Calu3 (cell line): ENCODE data around the gene FRMD1. TPM values are rescaled to one million over a fixed set of nuclear protein-coding genes. Genes with fewer than 3 reads are reported as not detected.

ENCODE experiments used
- BruUV-seq: library from RNA; stranded (reverse); fragments of 400-500 nt; replicated peaks from 2 replicates; lab custom pipeline; 2021; lab: Mats Ljungman, UMichigan
- CTCF ChIA-PET: fragments of 300-600 bp; sonication (Branson Sonifier 250); formaldehyde crosslinking; loops from one replicate; lab custom pipeline; 2022; ENCODE audit warnings: antibody characterized with exemption; lab: Charles Lee
- DNase-seq: peaks from one replicate; pipeline ENCODE4 v3.0.0; 2022
- H3K27ac Mint-ChIP-seq: one replicate; pipeline ENCODE4 v1.8.0; 2022; ENCODE audit warnings: mixed read lengths; ENCODE audit not compliant: unreplicated experiment
- H3K27me3 Mint-ChIP-seq: one replicate; pipeline ENCODE4 v1.8.0; 2022; ENCODE audit warnings: mixed read lengths; ENCODE audit not compliant: unreplicated experiment
- H3K36me3 Mint-ChIP-seq: one replicate; pipeline ENCODE4 v1.8.0; 2022; ENCODE audit warnings: mild to moderate bottlenecking, moderate library complexity, mixed read lengths; ENCODE audit not compliant: insufficient read depth, unreplicated experiment
- H3K4me1 Mint-ChIP-seq: one replicate; pipeline ENCODE4 v1.8.0; 2022; ENCODE audit warnings: mild to moderate bottlenecking, low read depth, mixed read lengths; ENCODE audit not compliant: unreplicated experiment
- H3K4me3 Mint-ChIP-seq: one replicate; pipeline ENCODE4 v1.8.0; 2022; ENCODE audit warnings: mild to moderate bottlenecking, low read depth, moderate library complexity, mixed read lengths; ENCODE audit not compliant: unreplicated experiment
- H3K9me3 Mint-ChIP-seq: one replicate; pipeline ENCODE4 v1.8.0; 2022; ENCODE audit warnings: low read depth, mixed read lengths; ENCODE audit not compliant: unreplicated experiment
- intact Hi-C: fragments of 100-400 bp; cut with micrococcal nuclease; formaldehyde crosslinking; loops from one replicate; pipeline ENCODE4 v1.10.0; 2022; ENCODE audit not compliant: unreplicated experiment
- total RNA-seq: library from RNA; stranded (reverse); gene quantifications from 2 replicates; pipeline ENCODE4 v1.2.3, GENCODE V29; 2022
- TF ChIP-seq, protein P1 (sequence below): fragments of 200-600 bp; IDR thresholded peaks from one replicate; pipeline ENCODE4 v1.8.0; 2022; ENCODE audit warnings: antibody characterized with exemption; ENCODE audit not compliant: unreplicated experiment

The FRMD1 gene
- total RNA-seq, 1 experiment from 2014 or later, result not detected

GRCh38 chr6:168052291-168052891 is 26.6 kb downstream of the FRMD1 start:
- TF ChIP-seq, protein P1, sequence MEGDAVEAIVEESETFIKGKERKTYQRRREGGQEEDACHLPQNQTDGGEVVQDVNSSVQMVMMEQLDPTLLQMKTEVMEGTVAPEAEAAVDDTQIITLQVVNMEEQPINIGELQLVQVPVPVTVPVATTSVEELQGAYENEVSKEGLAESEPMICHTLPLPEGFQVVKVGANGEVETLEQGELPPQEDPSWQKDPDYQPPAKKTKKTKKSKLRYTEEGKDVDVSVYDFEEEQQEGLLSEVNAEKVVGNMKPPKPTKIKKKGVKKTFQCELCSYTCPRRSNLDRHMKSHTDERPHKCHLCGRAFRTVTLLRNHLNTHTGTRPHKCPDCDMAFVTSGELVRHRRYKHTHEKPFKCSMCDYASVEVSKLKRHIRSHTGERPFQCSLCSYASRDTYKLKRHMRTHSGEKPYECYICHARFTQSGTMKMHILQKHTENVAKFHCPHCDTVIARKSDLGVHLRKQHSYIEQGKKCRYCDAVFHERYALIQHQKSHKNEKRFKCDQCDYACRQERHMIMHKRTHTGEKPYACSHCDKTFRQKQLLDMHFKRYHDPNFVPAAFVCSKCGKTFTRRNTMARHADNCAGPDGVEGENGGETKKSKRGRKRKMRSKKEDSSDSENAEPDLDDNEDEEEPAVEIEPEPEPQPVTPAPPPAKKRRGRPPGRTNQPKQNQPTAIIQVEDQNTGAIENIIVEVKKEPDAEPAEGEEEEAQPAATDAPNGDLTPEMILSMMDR, result peak; percentile 27
- CTCF ChIA-PET, result interaction anchor here (1.7 kb wide), 1 partner anchor 120 kb away, joined by 4 read pairs; no protein-coding TSS in a partner anchor
- H3K9me3 Mint-ChIP-seq, result no peaks in the 10 kb centered on the region
- peak; percentile 82 for DNase-seq
- peaks cover 56% of the 10 kb centered on the region for H3K27me3 Mint-ChIP-seq
- H3K4me3 Mint-ChIP-seq, result no peak overlapping the region
- no TSS peak for BruUV-seq
- no peak overlapping the region for H3K27ac Mint-ChIP-seq
- no peaks in the 10 kb centered on the region for H3K4me1 Mint-ChIP-seq
- no peaks in the 10 kb centered on the region for H3K36me3 Mint-ChIP-seq
- intact Hi-C loops, result loop anchor here (1.0 kb wide), 1 partner anchor 144 kb away; no protein-coding TSS in a partner anchor

DNA sequence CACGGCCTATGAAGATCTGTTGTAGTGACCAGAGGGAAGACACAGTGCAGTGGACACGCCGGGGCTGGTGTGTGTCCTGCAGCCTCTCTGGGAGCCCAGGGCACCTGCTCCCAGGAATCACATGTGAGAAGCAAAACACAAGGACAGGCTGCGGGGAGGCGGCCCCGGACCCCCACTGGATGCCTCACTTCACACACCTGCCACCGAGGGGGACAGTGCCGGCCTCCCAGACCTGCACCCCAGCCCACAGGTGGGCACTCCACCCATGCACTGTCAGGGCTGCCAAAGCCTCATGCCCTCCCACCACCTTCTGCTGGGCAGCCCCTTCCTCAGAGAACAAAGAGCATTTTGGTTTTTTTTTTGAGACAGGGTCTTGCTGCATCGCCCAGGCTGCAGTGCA is 27.4 kb downstream of the FRMD1 start:
- intact Hi-C loops, result loop anchor here (1.0 kb wide), 1 partner anchor 143 kb away; no protein-coding TSS in a partner anchor
- DNase-seq, result no peak
- no peak overlapping the region for H3K27ac Mint-ChIP-seq
- BruUV-seq, result no TSS peak
- peaks cover 49% of the 10 kb centered on the region for H3K27me3 Mint-ChIP-seq
- TF ChIP-seq, protein P1, result no peak
- no peaks in the 10 kb centered on the region for H3K4me1 Mint-ChIP-seq
- H3K36me3 Mint-ChIP-seq, result no peaks in the 10 kb centered on the region
- CTCF ChIA-PET, result no interaction called here
- no peaks in the 10 kb centered on the region for H3K9me3 Mint-ChIP-seq
- H3K4me3 Mint-ChIP-seq, result no peak overlapping the region

- Mint-ChIP-seq H3K36me3 (no peaks in the 10 kb centered on the region), H3K27me3 (peaks cover 43% of the 10 kb centered on the region), H3K9me3 (no peaks in the 10 kb centered on the region), H3K4me3 (no peak overlapping the region), H3K4me1 (no peaks in the 10 kb centered on the region), H3K27ac (no peak overlapping the region)
- BruUV-seq, result no TSS peak
- TF ChIP-seq, protein P1, result no peak
- CTCF ChIA-PET, result no interaction called here
- intact Hi-C loops, result no loop called here
- DNase-seq, result no peak
These were observed 28.0 kb downstream of the FRMD1 start for GRCh38 chr6:168050881-168051586.

- Mint-ChIP-seq H3K4me3 (no peak overlapping the region), H3K4me1 (no peaks in the 10 kb centered on the region), H3K9me3 (no peaks in the 10 kb centered on the region), H3K27ac (no peak overlapping the region), H3K36me3 (no peaks in the 10 kb centered on the region), H3K27me3 (peaks cover 36% of the 10 kb centered on the region)
- no peak for DNase-seq
- TF ChIP-seq, protein P1, result no peak
- BruUV-seq, result no TSS peak
- intact Hi-C loops, result no loop called here
- CTCF ChIA-PET, result no interaction called here
These were observed 28.7 kb downstream of the FRMD1 start for GRCh38 chr6:168050225-168050880.
